Measurements from ENCODE around the gene ELK4. TPM values are rescaled to one million over a fixed set of nuclear protein-coding genes. Genes with fewer than 3 reads are reported as not detected.
"Not testable (repeated sequence)": the region's sequence is repeated elsewhere in the genome, so short reads cannot be mapped to it uniquely, and the experiment has no call there.

The ELK4 gene
- total RNA-seq, 1 donor from 2014 or later, result 68.8 TPM

DNA sequence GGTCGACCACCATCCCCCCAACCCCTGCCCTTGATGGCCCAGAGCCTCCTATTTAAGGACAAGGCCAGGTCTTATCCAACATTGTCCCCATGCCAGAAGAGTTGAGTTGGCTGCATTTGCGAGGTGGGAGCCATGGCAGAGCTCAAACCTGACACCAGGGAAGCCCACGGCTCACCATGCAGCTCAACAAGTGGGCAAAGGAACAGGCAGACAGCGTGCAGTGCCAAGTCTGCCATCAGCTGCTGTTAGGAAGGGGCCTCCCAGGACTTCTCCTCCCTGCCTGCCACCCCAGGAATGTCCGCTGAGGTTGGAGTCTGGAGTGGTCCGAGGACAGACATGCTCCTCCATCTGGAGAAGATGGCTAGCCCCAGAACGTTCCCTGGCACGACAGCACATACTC is 28.6 kb upstream of the ELK4 start:
- Mint-ChIP-seq H3K4me1 (ENCODE audit: low read depth) (peaks cover 1% of the 10 kb centered on the region), H3K27ac (no peak overlapping the region), H3K36me3 (ENCODE audit: low read depth) (no peaks in the 10 kb centered on the region), H3K9me3 (no peaks in the 10 kb centered on the region), H3K27me3 (ENCODE audit: low read depth) (no peaks in the 10 kb centered on the region), H3K4me3 (ENCODE audit: low read depth) (no peak overlapping the region)
- intact Hi-C loops (cut with micrococcal nuclease), result no loop called here
- no peak for DNase-seq (ENCODE audit: low spot score)

DNA sequence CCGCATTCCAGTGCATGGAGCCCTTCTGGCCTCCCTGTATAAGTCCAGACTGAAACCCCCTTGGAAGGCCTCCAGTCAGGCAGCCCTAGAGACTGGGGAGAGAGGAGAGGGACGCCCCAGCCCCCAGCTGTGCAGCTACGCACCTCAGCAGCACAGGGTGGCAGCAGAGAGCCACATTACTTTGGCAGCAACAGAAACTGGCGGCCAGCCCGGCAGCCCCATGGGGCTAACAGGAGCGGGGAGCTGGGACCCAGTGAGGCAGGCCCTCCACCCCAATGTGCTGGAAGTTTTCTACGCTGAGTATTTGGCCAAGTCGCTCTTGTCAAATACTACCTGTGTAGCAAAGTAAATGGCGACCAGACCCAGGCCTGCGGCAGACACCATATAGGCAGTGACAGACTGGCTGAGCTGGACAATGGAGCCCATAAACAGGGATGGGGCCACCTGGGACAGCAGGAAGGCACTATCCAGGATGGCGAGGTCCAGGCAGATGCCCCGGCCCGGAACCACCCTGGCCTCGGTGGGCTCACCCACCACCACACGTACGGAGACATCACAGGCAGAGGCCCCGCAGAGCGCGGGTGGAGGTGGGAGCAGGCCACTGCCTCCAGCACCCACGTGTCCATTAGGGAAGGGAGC is 27.3 kb upstream of the ELK4 start:
- peak; percentile 65 for DNase-seq (ENCODE audit: low spot score)
- Mint-ChIP-seq H3K36me3 (ENCODE audit: low read depth) (no peaks in the 10 kb centered on the region), H3K4me3 (ENCODE audit: low read depth) (no peak overlapping the region), H3K4me1 (ENCODE audit: low read depth) (peaks cover 1% of the 10 kb centered on the region), H3K27me3 (ENCODE audit: low read depth) (no peaks in the 10 kb centered on the region), H3K9me3 (no peaks in the 10 kb centered on the region), H3K27ac (no peak overlapping the region)
- intact Hi-C loops (cut with micrococcal nuclease), result loop anchor here (1.0 to 10.0 kb wide), 5 partner anchors 52 to 318 kb away; no protein-coding TSS in a partner anchor

DNA sequence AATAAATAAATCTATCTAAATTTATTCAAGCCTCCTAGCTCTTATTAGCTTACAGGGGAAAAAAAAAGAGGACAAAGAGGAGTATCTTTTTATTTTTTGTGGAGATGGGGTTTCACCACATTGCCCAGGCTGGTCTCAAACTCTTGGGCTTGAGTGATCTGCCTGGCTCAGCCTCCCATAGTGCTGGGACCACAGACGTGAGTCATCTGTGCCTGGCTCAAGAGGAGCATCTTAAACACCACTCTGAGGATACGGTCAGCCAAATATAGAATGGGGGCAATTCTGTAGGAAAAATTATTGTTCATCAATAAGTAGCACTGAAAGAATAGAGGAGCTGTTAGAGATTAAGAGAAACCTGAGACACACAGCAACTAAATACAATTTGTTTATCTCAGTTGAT is 24.4 kb upstream of the ELK4 start:
- no peak for DNase-seq (ENCODE audit: low spot score)
- H3K36me3 Mint-ChIP-seq (ENCODE audit: low read depth), result no peaks in the 10 kb centered on the region
- H3K27ac Mint-ChIP-seq, result no peak overlapping the region
- no peaks in the 10 kb centered on the region for H3K27me3 Mint-ChIP-seq (ENCODE audit: low read depth)
- no peak overlapping the region for H3K4me3 Mint-ChIP-seq (ENCODE audit: low read depth)
- intact Hi-C loops (cut with micrococcal nuclease), result loop anchor here (5.0 to 10.0 kb wide), 2 partner anchors 126 to 259 kb away; no protein-coding TSS in a partner anchor
- peaks cover 1% of the 10 kb centered on the region for H3K4me1 Mint-ChIP-seq (ENCODE audit: low read depth)
- H3K9me3 Mint-ChIP-seq, result no peaks in the 10 kb centered on the region

DNA sequence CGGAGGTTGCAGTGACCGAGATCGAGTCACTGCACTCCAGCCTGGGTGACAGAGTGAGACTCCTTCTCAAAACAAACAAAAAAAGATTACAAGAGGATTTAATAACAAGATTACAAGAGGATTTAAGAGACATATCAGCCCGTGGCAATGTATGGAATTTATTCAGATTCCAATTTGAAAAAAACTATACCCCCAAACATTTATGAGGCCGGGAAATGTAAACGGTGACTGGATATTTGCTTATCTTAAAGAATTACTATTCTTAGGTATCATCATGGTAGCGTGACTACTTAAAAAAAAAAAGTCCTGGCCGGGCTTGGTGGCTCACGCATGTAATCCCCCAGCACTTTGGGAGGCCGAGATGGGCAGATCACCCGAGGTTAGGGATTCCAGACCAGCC is 21.2 kb upstream of the ELK4 start:
- no peaks in the 10 kb centered on the region for H3K9me3 Mint-ChIP-seq
- no peaks in the 10 kb centered on the region for H3K4me1 Mint-ChIP-seq (ENCODE audit: low read depth)
- H3K27me3 Mint-ChIP-seq (ENCODE audit: low read depth), result no peaks in the 10 kb centered on the region
- intact Hi-C loops (cut with micrococcal nuclease), result loop anchor here (10.0 kb wide), 1 partner anchor 262 kb away; no protein-coding TSS in a partner anchor
- no peaks in the 10 kb centered on the region for H3K36me3 Mint-ChIP-seq (ENCODE audit: low read depth)
- no peak overlapping the region for H3K4me3 Mint-ChIP-seq (ENCODE audit: low read depth)
- no peak for DNase-seq (ENCODE audit: low spot score)
- no peak overlapping the region for H3K27ac Mint-ChIP-seq

DNA sequence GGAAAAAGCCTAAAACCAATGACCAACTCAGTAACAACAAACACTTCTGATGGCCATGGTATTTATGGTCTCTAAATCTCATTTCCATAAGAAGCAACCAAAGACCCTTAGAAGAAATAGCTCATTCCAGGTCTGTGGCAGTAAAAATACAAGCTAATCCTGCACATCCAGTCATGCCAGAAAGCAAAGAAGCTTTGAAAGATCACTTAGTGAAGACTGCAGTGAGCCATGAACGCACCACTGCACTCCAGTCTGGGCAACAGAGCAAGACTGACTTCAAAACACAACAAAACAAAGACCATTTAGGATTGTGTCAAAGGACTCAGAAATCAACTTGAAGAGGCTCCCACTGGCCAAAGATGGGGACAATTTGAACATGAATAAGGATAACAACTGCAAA is 18.4 kb upstream of the ELK4 start:
- intact Hi-C loops (cut with micrococcal nuclease), result loop anchor here (10.0 kb wide), 1 partner anchor 265 kb away; no protein-coding TSS in a partner anchor
- Mint-ChIP-seq H3K4me1 (ENCODE audit: low read depth) (no peaks in the 10 kb centered on the region), H3K36me3 (ENCODE audit: low read depth) (no peaks in the 10 kb centered on the region)

DNA sequence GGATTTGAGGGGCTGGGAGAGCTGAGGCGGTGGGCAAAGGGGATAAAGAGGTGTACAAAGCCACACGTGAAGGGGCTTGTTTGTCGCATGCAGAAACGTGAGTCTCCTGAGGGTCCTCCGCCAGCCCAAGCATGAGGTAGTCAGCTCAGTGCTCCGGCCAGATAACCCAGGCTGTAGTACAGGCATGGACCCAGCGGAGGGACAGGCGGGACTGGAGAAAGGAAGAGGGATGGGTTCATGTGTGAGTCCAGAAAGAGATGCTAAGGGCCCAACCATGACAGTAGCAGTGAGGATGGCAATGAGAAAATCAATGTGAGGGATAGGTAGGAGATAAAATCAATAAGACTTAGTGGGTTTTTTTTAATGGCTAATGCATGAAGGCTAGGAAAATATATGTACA is 13.7 kb upstream of the ELK4 start:
- DNase-seq (ENCODE audit: low spot score), result no peak
- Mint-ChIP-seq H3K9me3 (no peaks in the 10 kb centered on the region), H3K27me3 (ENCODE audit: low read depth) (peaks cover 4% of the 10 kb centered on the region), H3K36me3 (ENCODE audit: low read depth) (no peaks in the 10 kb centered on the region), H3K4me1 (ENCODE audit: low read depth) (no peaks in the 10 kb centered on the region), H3K27ac (no peak overlapping the region), H3K4me3 (ENCODE audit: low read depth) (no peak overlapping the region)
- intact Hi-C loops (cut with micrococcal nuclease), result loop anchor here (1.0 kb wide), 1 partner anchor 12 kb away; no protein-coding TSS in a partner anchor

More for the DNA sequence above, 18.4 kb upstream of the ELK4 start:
- no peak overlapping the region for H3K4me3 Mint-ChIP-seq (ENCODE audit: low read depth)
- no peaks in the 10 kb centered on the region for H3K9me3 Mint-ChIP-seq
- no peaks in the 10 kb centered on the region for H3K27me3 Mint-ChIP-seq (ENCODE audit: low read depth)
- no peak overlapping the region for H3K27ac Mint-ChIP-seq
- no peak for DNase-seq (ENCODE audit: low spot score)

DNA sequence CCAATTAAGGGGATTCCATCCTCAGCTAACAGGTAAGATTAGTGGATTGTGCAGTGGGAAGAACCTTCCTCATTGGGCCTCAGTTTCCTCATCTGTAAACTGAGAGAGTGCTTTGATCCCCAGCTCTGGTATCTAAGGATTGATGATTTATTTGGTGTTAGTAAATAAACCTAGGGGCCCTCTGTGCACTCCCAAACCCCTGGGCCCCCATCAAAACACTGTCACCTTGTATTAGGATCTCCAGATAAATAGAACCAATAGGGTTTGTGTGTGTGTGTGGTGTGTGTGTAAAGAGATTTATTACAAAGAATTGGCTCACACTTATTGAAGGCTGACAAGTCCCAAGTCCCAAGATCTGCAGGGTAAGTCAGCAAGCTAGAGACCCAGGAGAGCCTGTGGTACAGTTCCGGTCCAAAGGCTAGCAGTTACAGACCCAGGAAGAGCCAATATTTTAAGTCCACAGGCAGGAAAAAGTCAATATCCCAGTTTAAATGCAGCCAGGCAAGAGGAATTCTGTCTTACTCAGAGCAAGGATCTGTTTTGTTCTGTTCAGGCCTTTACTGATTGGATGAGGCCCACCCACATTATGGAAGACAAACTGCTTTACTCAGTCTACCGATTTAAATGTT is 11.0 kb upstream of the ELK4 start:
- H3K4me1 Mint-ChIP-seq (ENCODE audit: low read depth), result no peaks in the 10 kb centered on the region
- H3K9me3 Mint-ChIP-seq, result no peaks in the 10 kb centered on the region
- H3K27ac Mint-ChIP-seq, result no peak overlapping the region
- DNase-seq (ENCODE audit: low spot score), result no peak
- no peak overlapping the region for H3K4me3 Mint-ChIP-seq (ENCODE audit: low read depth)
- H3K36me3 Mint-ChIP-seq (ENCODE audit: low read depth), result no peaks in the 10 kb centered on the region
- peaks cover 20% of the 10 kb centered on the region for H3K27me3 Mint-ChIP-seq (ENCODE audit: low read depth)
- intact Hi-C loops (cut with micrococcal nuclease), result no loop called here

DNA sequence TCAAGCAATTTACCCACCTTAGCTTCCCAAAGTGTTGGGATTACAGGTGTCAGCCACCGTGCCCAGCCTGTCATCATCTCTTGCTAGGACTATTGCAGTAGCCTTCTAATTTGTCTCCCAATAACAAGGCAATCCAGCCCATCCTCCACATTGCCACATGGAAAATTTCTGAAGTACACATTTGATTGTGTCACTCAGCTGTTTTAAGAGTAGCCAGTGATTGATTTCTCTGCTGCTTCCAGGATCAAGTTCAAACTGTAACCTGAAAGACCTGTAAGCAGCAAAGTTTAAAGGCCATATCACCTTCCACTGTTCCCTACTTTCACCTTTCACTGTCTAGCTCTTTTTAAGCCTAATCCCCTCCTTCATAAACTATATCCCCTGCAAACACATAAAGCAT is 7.8 kb upstream of the ELK4 start:
- no peak for DNase-seq (ENCODE audit: low spot score)
- no peaks in the 10 kb centered on the region for H3K9me3 Mint-ChIP-seq
- no peaks in the 10 kb centered on the region for H3K36me3 Mint-ChIP-seq (ENCODE audit: low read depth)
- intact Hi-C loops (cut with micrococcal nuclease), result no loop called here
- H3K4me1 Mint-ChIP-seq (ENCODE audit: low read depth), result peaks cover 2% of the 10 kb centered on the region
- H3K27me3 Mint-ChIP-seq (ENCODE audit: low read depth), result peaks cover 30% of the 10 kb centered on the region
- no peak overlapping the region for H3K4me3 Mint-ChIP-seq (ENCODE audit: low read depth)
- H3K27ac Mint-ChIP-seq, result no peak overlapping the region

DNA sequence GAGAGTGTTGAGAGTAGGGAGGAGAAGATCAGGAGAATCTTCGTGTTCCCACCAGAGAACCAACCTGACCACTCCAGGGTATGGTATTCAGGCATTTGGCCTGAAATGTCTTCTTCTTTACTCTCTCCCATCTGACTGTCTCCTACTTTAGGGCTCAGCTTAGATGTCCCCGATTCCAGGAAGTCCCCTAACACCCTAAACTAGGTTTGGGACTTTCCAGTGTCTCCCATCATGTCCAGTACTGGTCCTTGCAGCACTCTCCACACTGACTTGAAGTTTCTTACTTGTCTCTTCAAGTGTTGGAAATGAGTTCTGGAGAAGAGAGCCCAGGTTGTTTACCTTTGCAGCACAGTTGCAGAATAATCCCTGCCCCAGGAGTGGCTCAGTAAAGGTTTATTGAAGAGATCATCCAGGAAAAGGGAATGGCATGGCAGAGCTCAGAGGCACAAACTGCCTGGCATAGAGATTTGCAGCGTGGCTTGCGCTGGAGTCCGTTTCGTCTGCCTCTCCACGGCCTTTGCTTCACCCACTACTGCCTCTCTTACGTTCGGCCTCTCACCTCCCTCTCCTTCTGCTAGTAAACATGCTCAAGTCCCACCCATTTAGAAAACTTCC is 6.2 kb upstream of the ELK4 start:
- no peak for DNase-seq (ENCODE audit: low spot score)
- intact Hi-C loops (cut with micrococcal nuclease), result no loop called here
- peaks cover 33% of the 10 kb centered on the region for H3K27me3 Mint-ChIP-seq (ENCODE audit: low read depth)

DNA sequence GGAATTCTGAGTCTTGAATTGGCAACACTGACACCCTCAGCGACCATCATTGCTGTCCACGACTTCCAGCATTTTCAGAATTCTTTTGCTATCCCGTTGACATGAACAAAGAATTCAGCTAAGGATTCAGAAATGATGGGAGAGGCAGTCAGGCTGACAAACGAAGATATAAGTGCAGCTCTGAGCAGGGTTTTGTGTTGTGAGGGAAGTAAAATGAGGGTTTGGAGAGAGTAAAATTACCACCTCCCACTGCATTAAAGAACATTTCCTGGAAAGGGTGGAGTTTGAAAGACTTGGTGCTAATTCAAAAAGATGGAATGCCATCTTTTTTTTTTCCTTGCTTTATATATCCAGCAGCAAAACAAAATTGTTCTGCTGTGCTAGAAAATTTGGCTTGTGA is 4.9 kb upstream of the ELK4 start:
- intact Hi-C loops (cut with micrococcal nuclease), result no loop called here
- peaks cover 33% of the 10 kb centered on the region for H3K27me3 Mint-ChIP-seq (ENCODE audit: low read depth)
- H3K36me3 Mint-ChIP-seq (ENCODE audit: low read depth), result no peaks in the 10 kb centered on the region
- H3K4me3 Mint-ChIP-seq (ENCODE audit: low read depth), result no peak overlapping the region
- H3K27ac Mint-ChIP-seq, result no peak overlapping the region
- H3K9me3 Mint-ChIP-seq, result no peaks in the 10 kb centered on the region
- peaks cover 8% of the 10 kb centered on the region for H3K4me1 Mint-ChIP-seq (ENCODE audit: low read depth)
- DNase-seq (ENCODE audit: low spot score), result no peak

More for the DNA sequence above, 6.2 kb upstream of the ELK4 start:
- Mint-ChIP-seq H3K9me3 (no peaks in the 10 kb centered on the region), H3K4me1 (ENCODE audit: low read depth) (peaks cover 2% of the 10 kb centered on the region), H3K36me3 (ENCODE audit: low read depth) (no peaks in the 10 kb centered on the region), H3K27ac (no peak overlapping the region), H3K4me3 (ENCODE audit: low read depth) (no peak overlapping the region)

DNA sequence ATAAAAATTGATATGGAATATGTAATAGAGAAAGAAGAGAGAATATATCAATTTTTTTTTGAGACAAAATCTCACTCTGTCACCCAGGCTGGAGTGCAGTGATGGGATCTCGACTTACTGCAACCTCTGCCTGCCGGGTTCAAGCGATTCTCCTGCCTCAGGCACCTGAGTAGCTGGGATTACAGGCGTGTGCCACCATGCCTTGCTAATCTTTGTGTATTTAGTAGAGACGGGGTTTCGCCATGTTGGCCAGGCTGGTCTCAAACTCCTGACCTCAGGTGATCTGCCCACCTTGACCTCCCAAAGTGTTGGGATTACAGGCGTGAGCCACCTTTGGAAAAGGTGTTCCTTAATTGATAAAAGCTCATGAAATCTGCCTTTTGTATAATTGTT is 4.3 kb upstream of the ELK4 start:
- intact Hi-C loops (cut with micrococcal nuclease); H3K4me1 Mint-ChIP-seq (ENCODE audit: low read depth): not testable (repeated sequence)
- H3K27me3 Mint-ChIP-seq (ENCODE audit: low read depth), result peaks cover 29% of the 10 kb centered on the region

DNA sequence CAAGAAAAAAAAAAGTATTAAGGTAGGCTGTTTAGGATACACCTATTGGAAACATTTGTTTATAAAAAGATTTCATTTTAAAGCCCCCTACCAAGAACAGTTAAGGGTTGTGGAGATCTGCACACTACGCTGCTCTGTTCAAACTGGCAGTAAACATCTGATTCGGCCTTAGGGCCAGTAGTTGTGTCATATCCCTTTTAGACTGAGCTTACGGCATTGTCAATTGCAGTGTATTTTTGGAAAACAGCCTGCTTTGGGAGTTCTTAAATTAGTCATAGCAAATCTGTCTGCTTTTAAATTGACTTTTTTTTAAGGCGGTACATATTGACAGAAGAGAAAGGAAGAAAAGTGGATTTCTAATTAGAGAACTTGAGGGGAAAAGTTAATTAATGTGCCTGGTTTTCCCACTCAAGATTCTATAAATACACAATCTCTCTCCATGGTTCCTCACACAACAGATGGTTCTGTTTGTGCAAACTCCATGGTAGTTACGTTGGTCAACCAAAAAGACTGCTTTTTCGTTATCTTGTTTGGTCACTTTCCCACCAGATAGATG is 1.7 kb upstream of the ELK4 start:
- H3K9me3 Mint-ChIP-seq, result no peaks in the 10 kb centered on the region
- peaks cover 20% of the 10 kb centered on the region for H3K4me1 Mint-ChIP-seq (ENCODE audit: low read depth)
- H3K27ac Mint-ChIP-seq, result no peak overlapping the region
- H3K36me3 Mint-ChIP-seq (ENCODE audit: low read depth), result peaks cover 11% of the 10 kb centered on the region
- no peak overlapping the region for H3K4me3 Mint-ChIP-seq (ENCODE audit: low read depth)
- peaks cover 17% of the 10 kb centered on the region for H3K27me3 Mint-ChIP-seq (ENCODE audit: low read depth)
- DNase-seq (ENCODE audit: low spot score), result no peak
- intact Hi-C loops (cut with micrococcal nuclease), result loop anchor here (1.0 to 5.0 kb wide), 2 partner anchors 12 to 139 kb away; no protein-coding TSS in a partner anchor

More for the DNA sequence above, 4.3 kb upstream of the ELK4 start:
- H3K4me3 Mint-ChIP-seq (ENCODE audit: low read depth); H3K27ac Mint-ChIP-seq; H3K9me3 Mint-ChIP-seq; H3K36me3 Mint-ChIP-seq (ENCODE audit: low read depth); DNase-seq (ENCODE audit: low spot score): not testable (repeated sequence)

Data from activated T-helper 2 cell treated with anti-CD3 and anti-CD28 coated beads, Interferon-gamma antibody, Interleukin-2, Interleukin-4, amounts not matched to agents 10 μg/mL and 5 μg/mL and 100 μg/mL, durations not matched to agents 14 hours and 24 hours and 36 hours (primary cell).